ENCODE measurements around the gene DZIP3.
"Not testable (repeated sequence)": the region's sequence is repeated elsewhere in the genome, so short reads cannot be mapped to it uniquely, and the experiment has no call there.

The DZIP3 gene

GRCh38 chr3:108677811-108678210 is 88.3 kb downstream of the DZIP3 start (continued):
- TF ChIP-seq CSRNP3 (CRISPR knock-in tag; IDR thresholded peaks at IDR 0.05) (no peak), ZNF8 (CRISPR knock-in tag; IDR thresholded peaks at IDR 0.05) (no peak), ZFP3 (CRISPR knock-in tag; IDR thresholded peaks at IDR 0.05) (no peak), ZFP30 (CRISPR knock-in tag; IDR thresholded peaks at IDR 0.05) (no peak), TOX (CRISPR knock-in tag; IDR thresholded peaks at IDR 0.05; ENCODE audit: borderline replicate concordance) (no peak), TCF4 (CRISPR knock-in tag; IDR thresholded peaks at IDR 0.05; ENCODE audit: borderline replicate concordance) (no peak), ZNF70 (CRISPR knock-in tag; IDR thresholded peaks at IDR 0.05) (no peak), ZC3H10 (CRISPR knock-in tag; IDR thresholded peaks at IDR 0.05) (no peak), ESRRG (CRISPR knock-in tag; IDR thresholded peaks at IDR 0.05) (no peak), GLIS3 (CRISPR knock-in tag; IDR thresholded peaks at IDR 0.05) (no peak), SNAI2 (CRISPR knock-in tag; IDR thresholded peaks at IDR 0.05) (no peak), CREB5 (CRISPR knock-in tag; IDR thresholded peaks at IDR 0.05; ENCODE audit: low read depth) (no peak)

GRCh38 chr3:108692286-108692685 is 102.8 kb downstream of the DZIP3 start:
- not testable (repeated sequence) for ATAC-seq

GRCh38 chr3:108698461-108698860 is 108.9 kb downstream of the DZIP3 start:
- no peak for TF ChIP-seq CREB5 (CRISPR knock-in tag; IDR thresholded peaks at IDR 0.05; ENCODE audit: low read depth)
- no peak for TF ChIP-seq ZNF8 (CRISPR knock-in tag; IDR thresholded peaks at IDR 0.05)
- no peak for TF ChIP-seq ZFP30 (CRISPR knock-in tag; IDR thresholded peaks at IDR 0.05)
- TF ChIP-seq ARNTL (CRISPR knock-in tag; IDR thresholded peaks at IDR 0.05; ENCODE audit: borderline replicate concordance, low read depth) = no peak
- TF ChIP-seq PPARA (CRISPR knock-in tag; IDR thresholded peaks at IDR 0.05; ENCODE audit: borderline replicate concordance) = no peak
- no peak for TF ChIP-seq POU6F1 (CRISPR knock-in tag; IDR thresholded peaks at IDR 0.05; ENCODE audit: borderline replicate concordance, low read depth)
- TF ChIP-seq ZNF565 (CRISPR knock-in tag; conservative IDR thresholded peaks at IDR 0.05; ENCODE audit: low read depth) = no peak
- TF ChIP-seq SNAI2 (CRISPR knock-in tag; IDR thresholded peaks at IDR 0.05) = no peak
- TF ChIP-seq OSR1 (CRISPR knock-in tag; IDR thresholded peaks at IDR 0.05) = no peak
- TF ChIP-seq TSHZ2 (CRISPR knock-in tag; IDR thresholded peaks at IDR 0.05) = no peak
- no peak for TF ChIP-seq TCF4 (CRISPR knock-in tag; IDR thresholded peaks at IDR 0.05; ENCODE audit: borderline replicate concordance)
- TF ChIP-seq CSRNP3 (CRISPR knock-in tag; IDR thresholded peaks at IDR 0.05) = no peak
- no peak for TF ChIP-seq RARB (CRISPR knock-in tag; IDR thresholded peaks at IDR 0.05)
- no peak for TF ChIP-seq ZFP3 (CRISPR knock-in tag; IDR thresholded peaks at IDR 0.05)
- TF ChIP-seq ZC3H10 (CRISPR knock-in tag; IDR thresholded peaks at IDR 0.05) = no peak
- TF ChIP-seq ESRRG (CRISPR knock-in tag; IDR thresholded peaks at IDR 0.05) = no peak
- TF ChIP-seq BACH2 (CRISPR knock-in tag; IDR thresholded peaks at IDR 0.05; ENCODE audit: borderline replicate concordance) = no peak
- no peak for ATAC-seq
